CD4-positive, alpha-beta memory T cell (primary cell): ENCODE data around the gene SFPQ. TPM values are rescaled to one million over a fixed set of nuclear protein-coding genes. Genes with fewer than 3 reads are reported as not detected.
"Not testable (repeated sequence)": the region's sequence is repeated elsewhere in the genome, so short reads cannot be mapped to it uniquely, and the experiment has no call there.

Source experiments
- CTCF ChIA-PET: fragments of 350-600 bp; sonication (Branson Sonifier 250); formaldehyde crosslinking; loops from one replicate; lab custom pipeline; 2021; ENCODE audit warnings: inconsistent platforms; ENCODE audit not compliant: partially characterized antibody; lab: Charles Lee
- POLR2A ChIA-PET: fragments of 350-600 bp; sonication (Branson Sonifier 250); formaldehyde crosslinking; loops from one replicate; lab custom pipeline; 2021; ENCODE audit not compliant: partially characterized antibody; lab: Charles Lee
- DNase-seq, 5 donors: peaks; one replicate each; pipeline versions ENCODE4 v3.0.0 to v3.0.0-alpha.2; 2020 to 2022; ENCODE audit warnings: mixed read lengths in 1 of 5
- H3K27ac ChIP-seq: one replicate; pipeline ENCODE4 v1.7.0; 2013; ENCODE audit warnings: low read depth, low read length
- H3K27me3 ChIP-seq: 2 replicates; pipeline ENCODE4 v1.7.0; 2013; ENCODE audit warnings: mild to moderate bottlenecking, low read length, moderate library complexity; ENCODE audit not compliant: insufficient read depth
- H3K36me3 ChIP-seq: 2 replicates; pipeline ENCODE4 v1.7.0; 2013; ENCODE audit warnings: mild to moderate bottlenecking, low read length, moderate library complexity; ENCODE audit not compliant: insufficient read depth
- H3K4me1 ChIP-seq: 2 replicates; pipeline ENCODE4 v1.7.0; 2013; ENCODE audit warnings: mild to moderate bottlenecking, low read length, moderate library complexity; ENCODE audit not compliant: insufficient read depth
- H3K4me3 ChIP-seq, 2 donors: one replicate each; pipeline ENCODE4 v1.7.0; 2013; ENCODE audit warnings: low read length in 2 of 2, mild to moderate bottlenecking in 1 of 2
- H3K9me3 ChIP-seq, 2 donors: one replicate each; pipeline ENCODE4 v1.7.0; 2013; ENCODE audit warnings: low read length in 2 of 2, control low read depth in 1 of 2; ENCODE audit not compliant: control insufficient read depth in 1 of 2
- H3K27ac Mint-ChIP-seq, 7 donors: one replicate each; pipeline ENCODE4 v1.8.0; 2020 to 2021; ENCODE audit warnings: mixed read lengths in 7 of 7, mild to moderate bottlenecking in 6 of 7, inconsistent platforms in 3 of 7, moderate library complexity in 3 of 7
- H3K27me3 Mint-ChIP-seq, 2 donors: one replicate each; pipeline ENCODE4 v1.8.0; 2020 to 2021; ENCODE audit warnings: mixed read lengths in 2 of 2
- H3K36me3 Mint-ChIP-seq, 2 donors: one replicate each; pipeline ENCODE4 v1.8.0; 2020 to 2021; ENCODE audit warnings: mixed read lengths in 2 of 2, inconsistent platforms in 1 of 2, mild to moderate bottlenecking in 1 of 2
- H3K4me1 Mint-ChIP-seq, 4 donors: one replicate each; pipeline ENCODE4 v1.8.0; 2020 to 2021; ENCODE audit warnings: mixed read lengths in 4 of 4, mild to moderate bottlenecking in 1 of 4
- H3K4me3 Mint-ChIP-seq, 8 donors: one replicate each; pipeline ENCODE4 v1.8.0; 2020 to 2021; ENCODE audit warnings: mixed read lengths in 8 of 8, mild to moderate bottlenecking in 7 of 8, moderate library complexity in 6 of 8, inconsistent platforms in 3 of 8
- H3K9me3 Mint-ChIP-seq, 8 donors: one replicate each; pipeline ENCODE4 v1.8.0; 2020 to 2021; ENCODE audit warnings: mixed read lengths in 8 of 8, mild to moderate bottlenecking in 5 of 8, inconsistent platforms in 3 of 8, moderate library complexity in 1 of 8
- intact Hi-C: fragments of 100-400 bp; cut with micrococcal nuclease; formaldehyde crosslinking; loops from one replicate; pipeline ENCODE4 v1.15.1; 2023
- polyA plus RNA-seq, 2 donors: library from polyadenylated mRNA; unstranded; fragments of 300-500 nt; fragmentation: Illumina TruSeq; gene quantifications; one replicate each; pipeline ENCODE4 v1.2.3, GENCODE V29; 2021
- total RNA-seq, 2 experiments: library from RNA; stranded (reverse); gene quantifications; one replicate each; pipeline ENCODE4 v1.2.3, GENCODE V29; 2021

Gene SFPQ
- total and polyA plus RNA-seq, 4 experiments from 2014 or later, result 63.3 to 334 (median 238) TPM

DNA sequence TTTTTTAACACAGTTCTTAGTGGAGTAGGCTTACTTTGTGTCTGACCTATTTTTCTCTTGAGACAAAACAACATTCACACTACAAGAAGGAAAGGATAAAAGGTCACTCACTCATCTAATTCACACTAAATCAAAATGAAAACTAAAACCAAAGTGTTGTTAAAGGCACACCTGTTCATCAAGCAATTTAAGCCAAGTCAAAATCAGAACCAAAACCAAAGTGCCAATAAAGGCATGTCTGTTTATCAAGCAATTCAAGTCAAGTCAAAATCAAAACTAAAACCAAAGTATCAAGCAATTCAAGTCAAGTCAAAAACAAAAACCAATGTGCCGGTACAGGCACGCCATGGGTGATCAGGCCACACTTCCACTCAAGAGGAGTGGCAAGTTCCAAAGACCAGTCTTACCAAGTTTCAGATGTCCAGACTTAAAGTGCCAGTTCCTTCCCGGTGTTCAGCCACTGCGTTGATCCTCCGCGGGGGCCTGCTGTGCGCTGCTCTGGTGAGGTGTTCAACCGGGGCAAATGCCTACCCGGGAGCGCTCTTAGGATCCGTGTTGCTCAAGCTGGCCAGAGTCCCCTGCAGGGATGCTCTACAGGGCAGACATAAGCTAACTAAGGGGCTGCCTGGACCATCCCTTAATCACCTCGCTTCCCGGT, 46.9 kb downstream of the SFPQ start:
- DNase-seq, result peak in 3 of 5 donors; percentile 2 to 9 (median 5)
- H3K27ac ChIP-seq, H3K4me3 ChIP-seq, H3K9me3 Mint-ChIP-seq, H3K27me3 Mint-ChIP-seq, intact Hi-C loops, H3K36me3 Mint-ChIP-seq, H3K36me3 ChIP-seq, H3K27me3 ChIP-seq, H3K9me3 ChIP-seq, POLR2A ChIA-PET, CTCF ChIA-PET, H3K4me1 ChIP-seq: not testable (repeated sequence)
- Mint-ChIP-seq H3K27ac (peak overlapping the region in 2 of 7 donors; percentile 56 to 61), H3K4me3 (peak overlapping the region in 6 of 8 donors; percentile 2 to 61 (median 40)), H3K4me1 (peaks cover 5 to 16% (median 7%) of the 10 kb centered on the region in 4 donors)

- no peaks in the 10 kb centered on the region for H3K36me3 ChIP-seq
- peaks cover 7% of the 10 kb centered on the region for H3K4me1 ChIP-seq
- Mint-ChIP-seq H3K27me3 (peaks cover 0 to 2% of the 10 kb centered on the region in 2 donors), H3K36me3 (no peaks in the 10 kb centered on the region), H3K4me3 (no peak overlapping the region), H3K9me3 (no peaks in the 10 kb centered on the region), H3K4me1 (peaks cover 5 to 16% (median 7%) of the 10 kb centered on the region in 4 donors), H3K27ac (no peak overlapping the region)
- no peaks in the 10 kb centered on the region for H3K9me3 ChIP-seq
- ChIA-PET POLR2A (no interaction called here), CTCF (no interaction called here)
- no peak for DNase-seq
- intact Hi-C loops, result no loop called here
- H3K27me3 ChIP-seq, result no peaks in the 10 kb centered on the region
- no peak overlapping the region for H3K4me3 ChIP-seq
- no peak overlapping the region for H3K27ac ChIP-seq
These were observed 49.0 kb downstream of the SFPQ start for GRCh38 chr1:35143737-35144508.

GRCh38 chr1:35142728-35143127, 50.2 kb downstream of the SFPQ start:
- H3K4me3 Mint-ChIP-seq, POLR2A ChIA-PET, H3K27ac ChIP-seq, H3K36me3 ChIP-seq, H3K9me3 Mint-ChIP-seq, H3K36me3 Mint-ChIP-seq, H3K27ac Mint-ChIP-seq, H3K4me3 ChIP-seq, H3K27me3 Mint-ChIP-seq, H3K9me3 ChIP-seq, H3K4me1 ChIP-seq, DNase-seq, H3K27me3 ChIP-seq, intact Hi-C loops: not testable (repeated sequence)
- H3K4me1 Mint-ChIP-seq, result peaks cover 5 to 16% (median 7%) of the 10 kb centered on the region in 4 donors
- CTCF ChIA-PET, result interaction anchor here (0.7 kb wide), 1 partner anchor 22 kb away, joined by 3 read pairs; no protein-coding TSS in a partner anchor

DNA sequence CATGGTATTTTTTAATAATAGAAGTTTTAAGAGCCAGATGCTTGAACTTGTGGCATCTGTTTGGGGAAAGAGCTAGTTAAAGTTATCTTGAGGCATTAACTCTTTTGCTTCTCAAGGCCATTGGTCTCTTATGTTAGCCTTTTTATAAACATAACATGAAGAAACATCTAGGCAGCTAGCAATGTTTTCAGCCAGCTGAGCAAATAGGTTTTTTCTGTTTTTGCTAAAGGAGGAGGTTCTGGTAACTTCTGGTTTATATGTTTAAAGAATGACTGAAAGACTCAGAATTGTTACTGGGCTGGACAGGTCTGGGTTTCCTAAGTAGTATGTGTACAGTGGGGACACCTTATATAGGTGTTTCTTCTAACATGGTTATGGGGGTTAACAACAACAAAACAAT, 50.7 kb downstream of the SFPQ start:
- H3K27me3 ChIP-seq, H3K27me3 Mint-ChIP-seq, H3K9me3 Mint-ChIP-seq, POLR2A ChIA-PET, H3K9me3 ChIP-seq, H3K36me3 ChIP-seq, H3K4me3 ChIP-seq, H3K36me3 Mint-ChIP-seq, H3K4me3 Mint-ChIP-seq, H3K27ac ChIP-seq, H3K4me1 ChIP-seq, DNase-seq, H3K27ac Mint-ChIP-seq, intact Hi-C loops: not testable (repeated sequence)
- peaks cover 5 to 16% (median 7%) of the 10 kb centered on the region in 4 donors for H3K4me1 Mint-ChIP-seq
- CTCF ChIA-PET, result interaction anchor here (0.7 kb wide), 1 partner anchor 22 kb away, joined by 3 read pairs; no protein-coding TSS in a partner anchor

DNA sequence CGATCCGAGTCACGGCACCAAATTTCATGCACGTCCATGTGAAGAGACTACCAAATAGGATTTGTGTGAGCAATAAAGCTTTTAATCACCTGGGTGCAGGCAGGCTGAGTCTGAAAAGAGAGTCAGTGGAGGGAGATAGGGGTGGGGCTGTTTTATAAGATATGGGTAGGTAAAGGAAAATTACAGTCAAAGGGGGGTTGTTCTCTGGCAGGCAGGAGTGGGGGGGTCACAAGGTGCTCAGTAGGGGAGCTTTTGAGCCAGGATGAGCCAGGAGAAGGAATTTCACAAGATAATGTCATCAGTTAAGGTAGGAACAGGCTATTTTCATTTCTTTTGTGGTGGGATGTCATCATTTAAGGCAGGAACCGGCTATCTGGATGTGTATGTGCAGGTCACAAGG, 55.4 kb downstream of the SFPQ start:
- H3K4me1 Mint-ChIP-seq, DNase-seq, H3K4me3 Mint-ChIP-seq, intact Hi-C loops, POLR2A ChIA-PET, H3K27ac ChIP-seq, H3K27me3 Mint-ChIP-seq, H3K4me3 ChIP-seq, CTCF ChIA-PET, H3K36me3 Mint-ChIP-seq, H3K9me3 Mint-ChIP-seq, H3K4me1 ChIP-seq, H3K27ac Mint-ChIP-seq, H3K9me3 ChIP-seq, H3K36me3 ChIP-seq, H3K27me3 ChIP-seq: not testable (repeated sequence)

- H3K36me3 Mint-ChIP-seq, result no peaks in the 10 kb centered on the region
These were observed 56.2 kb downstream of the SFPQ start for GRCh38 chr1:35136780-35137179.

More at GRCh38 chr1:35136780-35137179, 56.2 kb downstream of the SFPQ start:
- Histone ChIP-seq H3K27ac (no peak overlapping the region), H3K36me3 (no peaks in the 10 kb centered on the region), H3K4me1 (no peaks in the 10 kb centered on the region), H3K27me3 (no peaks in the 10 kb centered on the region), H3K9me3 (no peaks in the 10 kb centered on the region), H3K4me3 (no peak overlapping the region)
- Mint-ChIP-seq H3K4me3 (no peak overlapping the region), H3K9me3 (no peaks in the 10 kb centered on the region), H3K27me3 (peaks cover 0 to 2% of the 10 kb centered on the region in 2 donors), H3K4me1 (no peaks in the 10 kb centered on the region), H3K27ac (no peak overlapping the region)
- POLR2A ChIA-PET, result no interaction called here
- intact Hi-C loops, result no loop called here
- CTCF ChIA-PET, result no interaction called here
- DNase-seq, result no peak
